Measurements from ENCODE around the gene TXNDC9.
"Not testable (repeated sequence)": the region's sequence is repeated elsewhere in the genome, so short reads cannot be mapped to it uniquely, and the experiment has no call there.

Gene TXNDC9

DNA sequence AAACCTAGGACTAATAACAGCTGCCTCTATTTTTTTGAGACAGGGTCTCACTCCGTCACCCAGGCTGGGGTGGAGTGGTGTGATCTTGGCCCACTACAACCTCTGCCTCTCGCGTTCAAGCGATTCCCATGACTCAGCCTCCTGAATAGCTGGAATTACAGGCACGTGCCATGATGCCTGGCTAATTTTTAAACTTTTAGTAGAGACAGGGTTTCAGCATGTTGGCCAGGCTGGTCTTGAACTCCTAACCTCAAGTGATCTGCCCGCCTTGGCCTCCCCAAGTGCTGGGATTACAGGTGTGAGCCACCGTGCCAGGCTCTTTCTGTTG, 18.3 kb downstream of the TXNDC9 start:
- not testable (repeated sequence) for DNase-seq

DNA sequence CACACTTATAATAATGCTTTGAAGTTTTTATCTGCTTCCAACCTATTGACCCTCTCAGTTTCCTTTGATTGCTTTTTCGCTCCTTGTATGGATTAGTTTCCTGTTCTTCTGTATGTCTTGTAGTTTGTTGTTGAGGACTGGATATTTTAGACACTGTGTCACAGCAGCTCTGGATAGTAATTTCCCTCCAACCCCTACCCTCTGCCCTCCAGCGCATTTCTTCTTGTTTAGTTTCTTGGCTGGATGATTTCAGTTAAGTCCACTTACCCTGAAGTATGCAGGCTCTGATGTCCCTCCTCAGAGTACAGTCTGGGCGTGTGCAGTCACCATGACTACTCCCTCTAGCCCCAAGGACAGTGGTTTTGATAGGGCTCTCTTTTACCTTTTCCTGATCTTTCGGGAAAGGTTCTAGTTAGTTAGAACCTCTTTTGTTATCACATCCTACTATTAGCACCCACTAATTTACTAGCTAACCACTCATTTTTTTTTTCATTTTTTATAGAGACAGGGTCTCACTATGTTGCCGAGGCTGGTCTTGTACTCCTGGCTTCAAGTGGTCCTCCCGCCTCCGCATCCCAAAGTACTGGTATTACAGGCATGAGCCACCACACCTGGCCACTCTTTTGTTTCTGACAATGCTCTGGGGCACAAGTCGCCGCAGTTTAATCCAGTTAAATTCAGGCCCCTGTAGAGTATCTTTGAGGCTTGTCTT, 18.8 kb downstream of the TXNDC9 start:
- no peak for DNase-seq

DNA sequence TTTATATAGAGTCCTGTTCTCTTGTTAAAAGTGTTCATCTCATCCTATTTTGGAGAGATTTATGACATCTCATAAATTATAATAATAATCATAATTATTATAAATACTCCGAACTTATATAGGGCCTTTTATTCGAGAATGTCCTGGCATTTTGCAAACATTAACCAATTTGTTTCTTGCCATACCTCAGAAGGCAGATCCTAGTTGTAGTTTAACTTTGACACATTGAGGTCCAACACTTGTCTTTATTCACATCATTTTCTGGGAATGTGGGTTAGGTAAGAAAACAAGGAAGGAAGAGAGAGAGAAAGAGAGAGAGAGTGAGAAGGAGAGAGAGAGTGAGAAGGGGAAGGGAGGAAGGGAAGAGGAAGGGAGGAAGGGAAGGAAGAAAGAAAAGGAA, 35.0 kb downstream of the TXNDC9 start, which contains the start of gene LYG1:
LYG1 (minus strand) TSS at position 101 of the 400 bp plus-strand sequence. CDS start 5,527 bp downstream, outside the sequence.
- not testable (repeated sequence) for DNase-seq

DNA sequence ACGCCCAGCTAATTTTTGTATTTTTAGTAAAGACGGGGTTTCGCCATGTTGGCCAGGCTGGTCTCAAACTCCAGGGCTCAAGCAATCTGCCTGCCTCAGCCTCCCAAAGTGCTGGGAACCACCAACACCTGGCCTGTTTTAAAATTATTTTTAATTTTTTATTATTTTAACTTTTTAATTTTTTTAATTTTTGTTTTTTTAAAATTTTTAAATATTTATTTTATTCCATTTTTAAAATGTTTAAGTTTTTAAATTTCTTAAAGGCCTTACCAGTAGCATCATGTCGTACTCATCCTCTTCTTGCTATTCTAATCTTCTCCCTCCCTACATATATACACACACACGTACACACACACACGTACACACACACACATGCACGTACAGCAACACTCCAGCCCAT, 36.6 kb downstream of the TXNDC9 start:
- no peak for DNase-seq

DNA sequence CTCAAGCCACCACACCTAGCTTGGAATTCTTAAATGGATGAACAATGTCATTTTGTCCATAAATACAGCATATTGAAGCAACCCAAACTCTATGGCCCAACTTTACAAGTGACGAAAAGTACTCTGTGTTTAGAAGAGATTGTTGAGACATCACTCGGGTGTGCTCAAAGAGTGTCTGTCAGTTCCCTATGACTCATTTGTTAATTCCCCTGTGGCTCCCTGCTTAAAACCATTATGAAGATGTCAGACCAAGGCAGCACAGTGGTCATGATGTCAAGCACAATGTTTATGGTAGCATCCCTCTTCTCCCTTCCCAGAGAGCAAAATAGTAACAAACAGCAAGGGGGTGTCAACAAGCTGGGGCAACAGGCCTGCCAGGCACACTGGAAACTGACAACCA, 38.1 kb downstream of the TXNDC9 start:
- no peak for DNase-seq

DNA sequence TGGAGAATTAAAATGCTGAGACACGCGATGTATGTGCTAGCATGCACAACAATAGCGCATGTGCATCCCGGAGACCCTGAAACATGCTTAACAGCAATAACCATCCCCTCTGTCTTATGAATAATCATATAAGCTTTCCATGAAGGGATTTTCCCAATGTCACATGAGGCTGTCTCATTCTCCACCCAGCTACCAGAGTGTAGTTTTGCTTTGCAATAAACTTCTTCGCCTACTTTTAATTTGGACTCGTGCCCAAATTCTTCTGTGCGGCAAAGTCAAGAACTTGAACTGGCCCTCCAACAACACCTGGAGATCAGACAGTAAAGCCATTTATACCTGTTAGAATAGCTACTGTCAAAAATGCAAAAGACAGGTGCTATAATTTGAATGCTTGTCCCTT, 50.6 kb downstream of the TXNDC9 start:
- no peak for DNase-seq

DNA sequence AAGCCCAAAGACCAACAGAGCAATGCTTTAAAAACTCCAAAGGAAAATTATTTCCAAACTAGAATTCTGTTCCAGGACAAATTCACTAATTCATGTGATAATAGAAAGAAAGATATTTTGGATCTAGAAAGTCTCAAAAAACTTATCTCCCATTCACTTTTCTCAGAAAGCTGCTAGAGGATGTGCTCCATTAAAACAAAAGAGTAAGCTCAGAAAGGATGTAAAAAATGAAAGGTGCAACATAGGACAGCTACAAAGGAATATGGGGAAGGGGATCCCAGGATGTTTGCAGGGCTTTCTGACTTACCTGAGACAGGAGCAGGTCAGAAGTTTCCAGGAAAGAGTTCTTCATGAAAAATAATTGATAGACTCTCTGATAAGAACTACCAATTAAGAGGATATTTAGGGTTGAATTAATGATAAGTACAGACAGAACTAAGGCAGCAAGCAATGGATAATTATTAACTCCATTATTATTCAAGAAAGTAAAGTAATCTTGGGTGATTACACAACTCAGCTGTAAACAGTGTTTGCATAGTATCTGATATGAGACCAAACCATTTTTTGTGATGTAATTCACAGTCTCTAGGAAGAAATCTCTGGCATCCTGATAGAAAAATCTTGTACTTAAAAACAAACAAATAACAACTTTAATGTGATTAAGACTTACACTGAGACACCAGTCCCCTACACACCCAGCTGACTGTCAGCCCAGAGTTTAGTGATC, 56.0 kb downstream of the TXNDC9 start:
- DNase-seq = no peak

DNA sequence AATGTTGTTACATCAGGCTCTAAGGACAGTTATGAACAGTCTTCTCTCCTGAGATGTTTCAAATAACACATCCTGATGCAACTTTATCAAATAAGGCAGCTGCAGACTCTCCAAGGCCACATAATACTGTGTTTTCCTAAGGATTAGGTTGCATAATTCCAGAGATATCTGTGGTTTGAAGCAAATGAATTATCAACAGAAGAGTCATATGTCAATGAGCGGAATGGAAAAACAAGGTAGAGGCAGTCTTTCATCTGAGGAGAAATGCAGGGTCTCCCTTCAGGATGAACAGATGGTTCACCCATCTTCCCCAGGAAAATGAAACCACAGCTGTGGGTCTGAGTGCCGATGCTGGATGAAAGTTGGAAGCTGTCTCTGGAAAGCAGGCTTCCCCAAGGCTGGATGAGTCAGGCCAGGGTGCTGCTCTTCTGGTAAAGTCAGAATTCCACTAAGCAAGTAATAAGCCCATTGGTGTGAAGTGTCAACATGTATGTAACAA, 57.3 kb downstream of the TXNDC9 start:
- no peak for DNase-seq

DNA sequence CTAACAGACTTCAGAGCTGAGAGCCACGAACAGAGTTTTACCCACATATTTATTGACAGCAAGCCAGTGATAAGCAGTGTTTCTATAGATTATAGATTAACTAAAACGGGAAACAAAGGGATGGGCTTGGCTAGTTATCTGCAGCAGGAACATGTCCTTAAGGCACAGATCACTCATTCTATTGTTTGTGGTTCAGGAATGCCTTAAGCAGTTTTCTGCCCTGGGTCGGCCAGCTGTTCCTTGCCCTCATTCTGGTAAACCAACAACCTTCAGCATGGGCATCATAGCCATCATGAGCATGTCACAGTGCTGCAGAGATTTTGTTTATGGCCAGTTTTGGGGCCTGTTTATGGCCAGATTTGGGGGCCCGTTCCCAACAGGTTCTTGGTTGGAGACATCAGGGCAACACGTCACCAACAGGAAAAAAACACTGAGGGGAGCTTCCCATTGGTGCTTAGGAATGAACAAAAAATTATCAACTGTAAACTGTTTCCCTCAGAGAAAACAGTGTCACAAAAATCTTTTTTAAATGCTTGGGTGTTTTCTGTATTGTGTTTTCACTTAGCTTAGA, 57.9 kb downstream of the TXNDC9 start:
- not testable (repeated sequence) for DNase-seq

DNA sequence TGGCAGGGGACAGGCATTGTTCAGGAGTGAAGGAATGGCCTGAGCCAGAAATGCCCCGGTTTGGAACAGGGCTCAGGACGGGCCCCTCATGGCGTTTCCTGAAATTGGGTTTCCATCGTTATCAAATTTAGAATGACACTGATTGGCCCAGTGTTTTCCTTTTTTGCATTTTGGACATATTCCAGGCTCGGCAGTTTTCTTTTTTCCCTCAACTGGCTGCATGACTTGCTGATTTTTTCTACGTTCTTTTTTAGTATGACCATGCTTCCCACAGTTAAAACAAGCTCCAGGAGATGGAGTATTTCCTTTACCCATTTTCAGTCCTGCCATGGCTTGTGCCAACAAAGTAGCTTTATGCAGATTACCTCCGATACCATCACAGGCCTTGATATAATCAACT, 60.3 kb downstream of the TXNDC9 start:
- DNase-seq = no peak
